A549 (cell line): ENCODE measurements around the gene LCN9. TPM values are rescaled to one million over a fixed set of nuclear protein-coding genes. Genes with fewer than 3 reads are reported as not detected.

ENCODE experiments used
- ATAC-seq, 2 experiments: fragments of 200-7000 bp in 1 of 2; fragments of >200 bp in 1 of 2; cut with Nextera tagmentation in 1 of 2; cut with Tn5 transposase in 1 of 2; 3 replicates each; pipeline versions ENCODE4 v1.8.0 to v1.9.1; 2018 to 2020; ENCODE audit warnings: mild to moderate bottlenecking in 1 of 2, moderate library complexity in 1 of 2
- CTCF ChIA-PET: fragments of 300-600 bp; sonication (Branson Sonifier 250); formaldehyde crosslinking; extraction: SDS; loops from one replicate; lab custom pipeline; 2021; ENCODE audit warnings: antibody characterized with exemption, inconsistent platforms; lab: Yijun Ruan, JAX
- POLR2A ChIA-PET: fragments of 350-600 bp; formaldehyde crosslinking; extraction: SDS; loops from one replicate; lab custom pipeline; 2021; ENCODE audit warnings: antibody characterized with exemption, inconsistent platforms; lab: Yijun Ruan, JAX
- DNase-seq, 2 experiments: peaks; one replicate each; pipeline versions ENCODE4 v3.0.0 to v3.0.0-alpha.2; 2011 to 2016; ENCODE audit warnings: low read depth in 1 of 2, low spot score in 1 of 2
- FAIRE-seq: peaks from 2 replicates; lab custom pipeline; 2011; peaks lifted over from hg19 to GRCh38; lab: Jason Lieb, UNC
- H3K27ac ChIP-seq, 2 experiments: fragments of >200 bp; sonication (Bioruptor Twin); formaldehyde crosslinking; 3 replicates each; pipeline ENCODE4 v1.5.1; 2016 to 2017
- H3K4me1 ChIP-seq: fragments of >200 bp; sonication (Bioruptor Twin); formaldehyde crosslinking; 3 replicates; pipeline ENCODE4 v1.6.1; 2016
- H3K4me2 ChIP-seq: fragments of >200 bp; sonication (Bioruptor Twin); formaldehyde crosslinking; 3 replicates; pipeline ENCODE4 v1.6.1; 2016
- H3K4me3 ChIP-seq: fragments of >200 bp; sonication (Bioruptor Twin); formaldehyde crosslinking; 3 replicates; pipeline ENCODE4 v1.5.1; 2016
- H3K9me3 ChIP-seq: fragments of >200 bp; sonication (Bioruptor Twin); formaldehyde crosslinking; 3 replicates; pipeline ENCODE4 v1.6.1; 2016
- ATOH8 ChIP-seq: fragments of 250-450 bp; sonication (Bioruptor Pico); IDR thresholded peaks from 2 replicates; pipeline ENCODE4 v1.5.0; 2020; ENCODE audit warnings: low read depth, mild to moderate bottlenecking, moderate library complexity
- CBX2 ChIP-seq: fragments of 200-600 bp; sonication (generic); IDR thresholded peaks from 2 replicates; pipeline ENCODE4 v1.6.1; 2016; ENCODE audit warnings: low read depth, mild to moderate bottlenecking, borderline replicate concordance
- CBX8 ChIP-seq: fragments of 200-600 bp; sonication (generic); IDR thresholded peaks from 2 replicates; pipeline ENCODE4 v1.6.1; 2016
- CHD2 ChIP-seq: fragments of 150-350 bp; IDR thresholded peaks from 2 replicates; pipeline ENCODE4 v1.6.1; 2014; ENCODE audit warnings: low read length; ENCODE audit not compliant: partially characterized antibody
- CTCF ChIP-seq: fragments of >200 bp; sonication (Bioruptor Twin); formaldehyde crosslinking; IDR thresholded peaks from 3 replicates; pipeline ENCODE4 v1.5.1; 2016
- E2F6 ChIP-seq: IDR thresholded peaks from 2 replicates; pipeline ENCODE4 v1.6.1; 2012; ENCODE audit warnings: low read depth, borderline replicate concordance
- EHMT2 ChIP-seq: fragments of 200-600 bp; sonication (generic); IDR thresholded peaks from 2 replicates; pipeline ENCODE4 v1.6.1; 2016; ENCODE audit warnings: antibody characterized with exemption, low read depth, mild to moderate bottlenecking, moderate library complexity
- EP300 ChIP-seq, 2 experiments: fragments of >200 bp; sonication (Bioruptor Twin); formaldehyde crosslinking; IDR thresholded peaks; 2 replicates in 1 of 2; 3 replicates in 1 of 2; pipeline ENCODE4 v1.6.1; 2016 to 2017
- FOXS1 ChIP-seq: fragments of 250-450 bp; sonication (Bioruptor Pico); IDR thresholded peaks from 2 replicates; pipeline ENCODE4 v1.5.0; 2020; ENCODE audit warnings: mild to moderate bottlenecking, moderate library complexity
- HDAC2 ChIP-seq: fragments of 200-600 bp; sonication (generic); IDR thresholded peaks from 2 replicates; pipeline ENCODE4 v1.6.1; 2016
- HES2 ChIP-seq: fragments of >200 bp; sonication (Bioruptor Twin); formaldehyde crosslinking; IDR thresholded peaks from 2 replicates; pipeline ENCODE4 v1.6.1; 2016
- KDM1A ChIP-seq: fragments of 200-600 bp; sonication (generic); IDR thresholded peaks from 2 replicates; pipeline ENCODE4 v1.6.1; 2016; ENCODE audit warnings: low read depth, mild to moderate bottlenecking
- KDM5A ChIP-seq: fragments of 200-600 bp; sonication (generic); IDR thresholded peaks from 2 replicates; pipeline ENCODE4 v1.6.1; 2016; ENCODE audit warnings: antibody characterized with exemption, mild to moderate bottlenecking
- NPAS2 ChIP-seq: fragments of 250-450 bp; sonication (Bioruptor Pico); IDR thresholded peaks from 2 replicates; pipeline ENCODE4 v1.8.0; 2022; ENCODE audit warnings: mild to moderate bottlenecking, moderate library complexity, borderline replicate concordance
- POLR2A ChIP-seq: IDR thresholded peaks from 2 replicates; pipeline ENCODE4 v1.6.1; 2012; ENCODE audit warnings: mild to moderate bottlenecking, low read length
- POLR2AphosphoS2 ChIP-seq: conservative IDR thresholded peaks from 2 replicates; pipeline ENCODE4 v1.6.1; 2012; ENCODE audit warnings: low read length, improper control_type of control experiment, inconsistent platforms
- RFX5 ChIP-seq: fragments of 450-650 bp; IDR thresholded peaks from 2 replicates; pipeline ENCODE4 v1.7.1; 2014; ENCODE audit warnings: antibody characterized with exemption, mild to moderate bottlenecking, moderate library complexity
- RNF2 ChIP-seq: fragments of 200-600 bp; sonication (generic); IDR thresholded peaks from 2 replicates; pipeline ENCODE4 v1.6.1; 2016; ENCODE audit warnings: low read depth, mild to moderate bottlenecking, antibody characterized with exemption, moderate library complexity, borderline replicate concordance
- SREBF2 ChIP-seq: fragments of 450-650 bp; IDR thresholded peaks from 2 replicates; pipeline ENCODE4 v1.6.1; 2014; ENCODE audit warnings: mild to moderate bottlenecking, moderate library complexity
- ZC3H11A ChIP-seq: fragments of 450-650 bp; IDR thresholded peaks from 2 replicates; pipeline ENCODE4 v1.6.1; 2014; ENCODE audit warnings: antibody characterized with exemption, mild to moderate bottlenecking
- ZSCAN20 ChIP-seq: fragments of 250-450 bp; sonication (Bioruptor Pico); IDR thresholded peaks from 2 replicates; pipeline ENCODE4 v1.8.0; 2022; ENCODE audit warnings: mild to moderate bottlenecking, moderate library complexity
- WGBS: methylation state at CpG from one replicate; pipeline ENCODE4 v1.1.6; 2017; ENCODE audit errors: missing lambda C conversion rate; 5-methylcytosine and 5-hydroxymethylcytosine counted together
- polyA plus RNA-seq, 4 experiments: library from polyadenylated mRNA; depleted of rRNA in 3 of 4; stranded (reverse); fragments of >200 nt; fragmentation: RNase III in 1 of 4; extraction: RNeasy Plus Mini Kit Qiagen cat#74134 plus additional on column Dnase treatment in 1 of 4; gene quantifications; 2 replicates in 3 of 4; 3 replicates in 1 of 4; pipeline ENCODE4 v1.2.3, GENCODE V29; 2011 to 2017

Gene LCN9
- polyA plus RNA-seq, 2 of the 4 experiments (the other 2 are of a cell fraction) = not detected

GRCh38 chr9:135706288-135706687 is 43.2 kb downstream of the LCN9 start:
- ChIA-PET POLR2A (no interaction called here), CTCF (interaction anchor here (0.9 to 2.8 kb wide), 7 partner anchors 9 to 203 kb away, joined by 3 to 7 read pairs (median 3); no protein-coding TSS in a partner anchor)
- no peak for FAIRE-seq
- no peak for ATAC-seq
- Histone ChIP-seq H3K4me2 (no peak overlapping the region), H3K27ac (no peak overlapping the region), H3K4me3 (no peak overlapping the region), H3K4me1 (peaks cover 4% of the 10 kb centered on the region; the same call in 1 of the 3 replicates), H3K9me3 (no peaks in the 10 kb centered on the region)
- no peak for DNase-seq
- 58% methylated on average over 9 of the region's 9 CpGs for WGBS
- TF ChIP-seq RFX5 = no peak
- TF ChIP-seq POLR2AphosphoS2 = no peak
- no peak for TF ChIP-seq ZC3H11A
- no peak for TF ChIP-seq HES2
- no peak for TF ChIP-seq FOXS1 (CRISPR knock-in tag)
- TF ChIP-seq RNF2 = no peak
- TF ChIP-seq HDAC2 = no peak
- no peak for TF ChIP-seq CBX2
- TF ChIP-seq CBX8 = no peak
- no peak for TF ChIP-seq ATOH8 (CRISPR knock-in tag)
- TF ChIP-seq NPAS2 (CRISPR knock-in tag) = no peak
- TF ChIP-seq CTCF = no peak
- no peak for TF ChIP-seq E2F6
- no peak for TF ChIP-seq EHMT2
- no peak for TF ChIP-seq POLR2A
- no peak for TF ChIP-seq KDM5A
- TF ChIP-seq EP300 (IDR thresholded peaks at IDR 0.05) = no peak
- TF ChIP-seq SREBF2 = no peak
- TF ChIP-seq CHD2 = no peak
- TF ChIP-seq, all 56 proteins: peak for 0

GRCh38 chr9:135707252-135708138 is 44.4 kb downstream of the LCN9 start:
- WGBS = 10% methylated on average over 18 of the region's 23 CpGs
- CTCF ChIA-PET = interaction anchor here (0.5 to 2.8 kb wide), 6 partner anchors 12 to 92 kb away, joined by 3 to 7 read pairs (median 3); no protein-coding TSS in a partner anchor
- ATAC-seq (peak in 1 of 2 experiments; percentile 11; a peak in 1 of 6 replicates), FAIRE-seq (no peak), DNase-seq (peak in 1 of 2 experiments; percentile 16)
- Histone ChIP-seq H3K27ac (no peak overlapping the region), H3K4me3 (no peak overlapping the region), H3K9me3 (no peaks in the 10 kb centered on the region), H3K4me2 (peak overlapping the region; percentile 31; the same call in 2 of the 3 replicates), H3K4me1 (no peaks in the 10 kb centered on the region)
- POLR2A ChIA-PET = no interaction called here
- no peak for TF ChIP-seq ZSCAN20
- TF ChIP-seq KDM1A = no peak
- no peak for TF ChIP-seq ATOH8 (CRISPR knock-in tag)
